ENCODE results near the gene SHPK. TPM values are rescaled to one million over a fixed set of nuclear protein-coding genes. Genes with fewer than 3 reads are reported as not detected.

The SHPK gene
- total RNA-seq, 1 donor from 2014 or later, result 0.32 TPM

- TF ChIP-seq CTCF (IDR thresholded peaks at IDR 0.05), result no peak
- Histone ChIP-seq H3K4me3 (no peak overlapping the region), H3K9me3 (no peaks in the 10 kb centered on the region), H3K36me3 (peaks cover 13 to 25% of the 10 kb centered on the region in 2 donors), H3K4me1 (peaks cover 9 to 18% of the 10 kb centered on the region in 2 donors), H3K27ac (peak overlapping the region; percentile 74 to 87), H3K27me3 (no peaks in the 10 kb centered on the region)
- no peak for DNase-seq (ENCODE audit: low spot score in 2 of 2)
- intact Hi-C loops (cut with DNase I), result no loop called here
These were observed 22.9 kb upstream of the SHPK start for GRCh38 chr17:3658784-3659449.

DNA sequence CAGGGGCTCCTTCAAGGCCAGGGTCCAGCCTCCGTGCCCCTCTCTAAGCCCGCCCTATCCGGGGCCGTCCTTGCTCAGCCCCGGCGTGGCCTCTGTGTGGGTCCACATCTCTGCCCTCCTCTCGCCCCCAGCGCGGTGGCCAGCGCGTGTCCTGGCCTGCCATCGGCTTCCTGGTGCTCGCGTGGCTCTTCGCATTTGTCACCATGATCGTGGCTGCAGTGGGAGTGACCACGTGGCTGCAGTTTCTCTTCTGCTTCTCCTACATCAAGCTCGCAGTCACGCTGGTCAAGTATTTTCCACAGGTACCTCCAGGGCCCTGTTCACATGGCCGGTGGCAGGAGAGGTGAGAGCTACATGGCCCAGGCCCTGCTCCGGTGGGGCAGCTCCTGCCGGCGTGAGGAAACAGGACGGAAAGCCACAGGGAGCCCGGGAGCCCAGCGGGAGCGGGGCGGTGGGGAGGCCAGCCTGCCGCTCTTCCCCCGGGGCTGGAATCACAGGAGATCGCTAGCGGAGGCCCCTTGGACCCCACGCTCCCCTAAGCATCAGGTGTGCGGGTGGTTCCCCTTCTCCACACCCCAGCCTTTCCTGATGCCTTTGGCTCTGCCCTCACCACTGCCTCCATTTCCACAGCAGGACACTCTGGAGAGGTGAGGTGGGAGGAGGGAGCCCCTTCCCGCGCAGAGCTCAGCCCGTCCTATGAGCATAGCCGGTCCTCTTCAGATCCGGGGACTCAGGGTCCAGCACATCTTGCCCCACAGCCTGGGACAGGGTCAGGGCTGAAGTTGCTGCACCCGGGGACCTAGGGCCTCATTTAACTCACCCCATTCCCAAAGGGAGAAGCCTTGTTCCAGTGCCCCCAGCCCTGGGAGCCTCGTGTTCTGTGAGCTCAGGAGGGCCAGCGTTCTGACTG, 22.1 kb upstream of the SHPK start:
- Histone ChIP-seq H3K36me3 (peaks cover 5 to 17% of the 10 kb centered on the region in 2 donors), H3K27me3 (no peaks in the 10 kb centered on the region), H3K4me1 (peaks cover 9 to 18% of the 10 kb centered on the region in 2 donors), H3K27ac (peak overlapping the region; percentile 74 to 87), H3K9me3 (no peaks in the 10 kb centered on the region), H3K4me3 (no peak overlapping the region)
- DNase-seq (ENCODE audit: low spot score in 2 of 2), result no peak
- intact Hi-C loops (cut with DNase I), result no loop called here
- no peak for TF ChIP-seq CTCF (IDR thresholded peaks at IDR 0.05)

DNA sequence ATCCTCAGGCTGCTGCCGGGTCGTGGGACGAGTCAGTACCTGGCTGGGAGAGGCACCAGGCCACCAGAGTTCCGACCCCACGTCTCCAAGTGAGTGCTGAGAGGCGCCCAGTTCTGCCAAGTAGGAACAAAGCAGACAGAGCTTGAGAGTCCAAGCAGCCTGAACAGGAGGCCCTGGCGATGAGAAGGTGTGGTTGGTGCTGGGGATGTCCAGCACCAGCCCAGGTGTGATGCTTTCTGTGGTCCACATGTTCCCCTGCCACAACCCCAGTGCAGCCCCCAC, 21.5 kb upstream of the SHPK start:
- H3K27ac ChIP-seq, result no peak overlapping the region
- intact Hi-C loops (cut with DNase I), result no loop called here

GRCh38 chr17:3656755-3657587, 20.9 kb upstream of the SHPK start:
- peaks cover 9 to 18% of the 10 kb centered on the region in 2 donors for H3K4me1 ChIP-seq
- intact Hi-C loops (cut with DNase I), result no loop called here
- peaks cover 2 to 7% of the 10 kb centered on the region in 2 donors for H3K36me3 ChIP-seq
- TF ChIP-seq CTCF (IDR thresholded peaks at IDR 0.05), result no peak
- no peaks in the 10 kb centered on the region for H3K9me3 ChIP-seq
- no peak overlapping the region for H3K27ac ChIP-seq
- no peak for DNase-seq (ENCODE audit: low spot score in 2 of 2)
- no peaks in the 10 kb centered on the region for H3K27me3 ChIP-seq
- no peak overlapping the region for H3K4me3 ChIP-seq

More for the DNA sequence above, 21.5 kb upstream of the SHPK start:
- Histone ChIP-seq H3K27me3 (no peaks in the 10 kb centered on the region), H3K4me1 (peaks cover 9 to 18% of the 10 kb centered on the region in 2 donors), H3K36me3 (peaks cover 2 to 11% of the 10 kb centered on the region in 2 donors), H3K4me3 (no peak overlapping the region), H3K9me3 (no peaks in the 10 kb centered on the region)
- no peak for TF ChIP-seq CTCF (IDR thresholded peaks at IDR 0.05)
- no peak for DNase-seq (ENCODE audit: low spot score in 2 of 2)

DNA sequence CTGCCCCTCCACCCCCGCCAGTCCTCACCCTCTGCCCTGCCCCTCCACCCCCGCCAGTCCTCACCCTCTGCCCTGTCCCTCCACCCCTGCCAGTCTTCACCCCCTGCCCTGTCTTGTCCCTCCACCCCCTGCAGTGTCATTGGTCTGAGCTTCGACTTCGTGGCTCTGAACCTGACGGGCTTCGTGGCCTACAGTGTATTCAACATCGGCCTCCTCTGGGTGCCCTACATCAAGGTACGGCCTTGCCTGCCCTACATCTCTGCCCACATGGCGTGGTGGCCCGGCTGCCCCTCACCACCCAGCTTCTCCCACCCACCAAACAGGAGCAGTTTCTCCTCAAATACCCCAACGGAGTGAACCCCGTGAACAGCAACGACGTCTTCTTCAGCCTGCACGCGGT, 20.3 kb upstream of the SHPK start:
- H3K27me3 ChIP-seq, result no peaks in the 10 kb centered on the region
- no peak overlapping the region for H3K27ac ChIP-seq
- H3K36me3 ChIP-seq, result peaks cover 1 to 2% of the 10 kb centered on the region in 2 donors
- no peak overlapping the region for H3K4me3 ChIP-seq
- H3K9me3 ChIP-seq, result no peaks in the 10 kb centered on the region
- DNase-seq (ENCODE audit: low spot score in 2 of 2), result no peak
- no peak for TF ChIP-seq CTCF (IDR thresholded peaks at IDR 0.05)
- intact Hi-C loops (cut with DNase I), result no loop called here
- H3K4me1 ChIP-seq, result peaks cover 9 to 18% of the 10 kb centered on the region in 2 donors

All from ascending aorta (tissue), 2 donors.